IMR-90 (cell line): ENCODE measurements around the gene WFDC10A. TPM values are rescaled to one million over a fixed set of nuclear protein-coding genes. Genes with fewer than 3 reads are reported as not detected.

Experiments used
- ATAC-seq: fragments of 200-7000 bp; cut with Tn5 transposase; 2 replicates; pipeline ENCODE4 v1.9.1; 2020; ENCODE audit warnings: low read depth, mild to moderate bottlenecking, moderate library complexity
- BruUV-seq: library from RNA; stranded (reverse); fragments of 400-500 nt; replicated peaks from 2 replicates; lab custom pipeline; 2021; lab: Mats Ljungman, UMichigan
- CTCF ChIA-PET: fragments of 300-600 bp; formaldehyde crosslinking; extraction: SDS; loops from one replicate; lab custom pipeline; 2021; ENCODE audit warnings: antibody characterized with exemption; lab: Yijun Ruan, JAX
- POLR2A ChIA-PET: fragments of 300-600 bp; sonication (Branson Sonifier 250); formaldehyde crosslinking; loops from one replicate; lab custom pipeline; 2022; ENCODE audit warnings: antibody characterized with exemption; ENCODE audit not compliant: unreplicated experiment; lab: Charles Lee
- DNase-seq: peaks from one replicate; pipeline ENCODE4 v3.0.0; 2013
- H2AFZ ChIP-seq: replicated peaks from 2 replicates; pipeline ENCODE3; 2013; ENCODE audit warnings: low read length, mild to moderate bottlenecking; ENCODE audit not compliant: poor library complexity
- H2AK5ac ChIP-seq: 2 replicates; pipeline ENCODE4 v1.6.1; 2013; ENCODE audit warnings: low read depth, low read length, inconsistent platforms
- H2AK9ac ChIP-seq: replicated peaks from 2 replicates; pipeline ENCODE3; 2013; ENCODE audit warnings: mild to moderate bottlenecking, low read depth, low read length, moderate library complexity; ENCODE audit not compliant: poor library complexity
- H2BK120ac ChIP-seq: 2 replicates; pipeline ENCODE4 v1.6.1; 2013; ENCODE audit warnings: low read depth, low read length, inconsistent platforms
- H2BK15ac ChIP-seq: 3 replicates; pipeline ENCODE4 v1.6.1; 2013; ENCODE audit warnings: low read depth, low read length, inconsistent platforms
- H2BK20ac ChIP-seq: 2 replicates; pipeline ENCODE4 v1.6.1; 2013; ENCODE audit warnings: low read depth, mild to moderate bottlenecking, inconsistent platforms, low read length, moderate library complexity
- H2BK5ac ChIP-seq: 2 replicates; pipeline ENCODE4 v1.6.1; 2013; ENCODE audit warnings: mild to moderate bottlenecking, low read depth, low read length, inconsistent platforms; ENCODE audit not compliant: poor library complexity, severe bottlenecking
- H3K14ac ChIP-seq: replicated peaks from 2 replicates; pipeline ENCODE4 v1.6.1; 2013; ENCODE audit warnings: low read depth, low read length, inconsistent platforms
- H3K18ac ChIP-seq: 2 replicates; pipeline ENCODE4 v1.6.1; 2013; ENCODE audit warnings: low read depth, low read length, control low read depth
- H3K23ac ChIP-seq: 2 replicates; pipeline ENCODE4 v1.6.1; 2013; ENCODE audit warnings: low read depth, low read length, inconsistent platforms
- H3K27ac ChIP-seq: 2 replicates; pipeline ENCODE4 v1.5.1; 2013; ENCODE audit warnings: mild to moderate bottlenecking, control low read depth, low read length; ENCODE audit not compliant: insufficient read depth
- H3K27me3 ChIP-seq: 2 replicates; pipeline ENCODE4 v1.6.1; 2013; ENCODE audit warnings: low read length; ENCODE audit not compliant: control insufficient read depth, insufficient read depth
- H3K36me3 ChIP-seq: 2 replicates; pipeline ENCODE4 v1.6.1; 2013; ENCODE audit warnings: low read length, mixed read lengths; ENCODE audit not compliant: control insufficient read depth, insufficient read depth
- H3K4ac ChIP-seq: 2 replicates; pipeline ENCODE4 v1.6.1; 2013; ENCODE audit warnings: low read depth, low read length, inconsistent platforms
- H3K4me1 ChIP-seq: 2 replicates; pipeline ENCODE4 v1.6.1; 2013; ENCODE audit warnings: low read length, mixed read lengths; ENCODE audit not compliant: control insufficient read depth, insufficient read depth
- H3K4me2 ChIP-seq: 2 replicates; pipeline ENCODE4 v1.6.1; 2013; ENCODE audit warnings: low read depth, mild to moderate bottlenecking, control low read depth, low read length, moderate library complexity
- H3K4me3 ChIP-seq: 2 replicates; pipeline ENCODE4 v1.5.1; 2013; ENCODE audit warnings: low read depth, mild to moderate bottlenecking, control low read depth, low read length, moderate library complexity; ENCODE audit not compliant: insufficient read depth
- H3K56ac ChIP-seq: 2 replicates; pipeline ENCODE4 v1.6.1; 2013; ENCODE audit warnings: low read length, inconsistent platforms; ENCODE audit not compliant: insufficient read depth; ENCODE audit errors: extremely low read depth
- H3K79me1 ChIP-seq, 2 experiments: 2 replicates each; pipeline ENCODE4 v1.6.1; 2013; ENCODE audit warnings: low read length in 2 of 2, inconsistent platforms in 1 of 2, low read depth in 1 of 2
- H3K9ac ChIP-seq: 2 replicates; pipeline ENCODE4 v1.6.1; 2013; ENCODE audit warnings: low read depth, low read length, control low read depth
- H3K9me1 ChIP-seq: 2 replicates; pipeline ENCODE4 v1.6.1; 2013; ENCODE audit warnings: low read length, inconsistent platforms; ENCODE audit not compliant: insufficient read depth
- H3K9me3 ChIP-seq: 2 replicates; pipeline ENCODE4 v1.6.1; 2013; ENCODE audit warnings: low read length; ENCODE audit not compliant: control insufficient read depth, insufficient read depth
- H4K20me1 ChIP-seq: 2 replicates; pipeline ENCODE4 v1.6.1; 2013; ENCODE audit warnings: low read length, inconsistent platforms; ENCODE audit not compliant: insufficient read depth
- H4K5ac ChIP-seq: 2 replicates; pipeline ENCODE4 v1.6.1; 2013; ENCODE audit warnings: mild to moderate bottlenecking, low read depth, low read length, control low read depth
- H4K8ac ChIP-seq, 2 experiments: 2 replicates each; pipeline ENCODE4 v1.6.1; 2013; ENCODE audit warnings: low read depth in 2 of 2, low read length in 2 of 2, control low read depth in 1 of 2, inconsistent platforms in 1 of 2
- H4K91ac ChIP-seq: 2 replicates; pipeline ENCODE4 v1.6.1; 2013; ENCODE audit warnings: low read depth, low read length, inconsistent platforms; ENCODE audit not compliant: insufficient read depth
- CEBPB ChIP-seq: IDR thresholded peaks from 2 replicates; pipeline ENCODE4 v1.6.1; 2012; ENCODE audit warnings: low read depth, low read length, improper control_type of control experiment
- RAD21 ChIP-seq: IDR thresholded peaks from 2 replicates; pipeline ENCODE4 v1.6.1; 2012; ENCODE audit warnings: low read length, improper control_type of control experiment
- WGBS, 2 experiments: methylation state at CpG; one replicate each; pipeline versions ENCODE4 v1.1.5 to v1.1.7; 2013; ENCODE audit warnings: missing lambda C conversion rate in 2 of 2; ENCODE audit not compliant: insufficient read length in 1 of 2; ENCODE audit errors: extremely low coverage in 2 of 2; 5-methylcytosine and 5-hydroxymethylcytosine counted together
- dilution Hi-C: fragments of 300-500 bp; cut with HindIII; formaldehyde crosslinking; loops from one replicate; pipeline ENCODE4 v1.14.3; 2018; ENCODE audit warnings: low sequenced_read_pairs; ENCODE audit not compliant: unreplicated experiment
- in situ Hi-C: fragments of 300-500 bp; cut with MboI; formaldehyde crosslinking; loops from 3 replicates; pipeline ENCODE4 v1.14.3; 2019; ENCODE audit warnings: low sequenced_read_pairs, inconsistent platforms, mixed read lengths
- intact Hi-C: fragments of 100-400 bp; cut with micrococcal nuclease; formaldehyde crosslinking; loops from 2 replicates; pipeline ENCODE4 v1.10.0; 2022
- polyA plus RNA-seq, 3 experiments: library from polyadenylated mRNA; depleted of rRNA; stranded (reverse); fragments of >200 nt; gene quantifications; 2 replicates each; pipeline ENCODE4 v1.2.3, GENCODE V29; 2012; ENCODE audit warnings: low replicate concordance in 1 of 3
- total RNA-seq: library from RNA; depleted of rRNA; stranded (reverse); fragments of >200 nt; gene quantifications from 2 replicates; pipeline ENCODE4 v1.2.3, GENCODE V29; 2012

Gene WFDC10A
- total and polyA plus RNA-seq, 2 of the 4 experiments (the other 2 are of a cell fraction) = not detected

GRCh38 chr20:45617591-45617990, 11.9 kb upstream of the WFDC10A start:
- no peak overlapping the region for H2BK120ac ChIP-seq
- no peaks in the 10 kb centered on the region for H3K27me3 ChIP-seq
- in situ Hi-C loops (no loop called here), dilution Hi-C loops (no loop called here), intact Hi-C loops (no loop called here)
- H2AK9ac ChIP-seq = no peak overlapping the region
- H3K23ac ChIP-seq = no peak overlapping the region
- no peak overlapping the region for H3K14ac ChIP-seq
- no peak overlapping the region for H3K4me2 ChIP-seq
- H3K9me3 ChIP-seq = no peaks in the 10 kb centered on the region
- H3K56ac ChIP-seq = no peak overlapping the region
- no TSS peak for BruUV-seq
- no peak overlapping the region for H3K4me3 ChIP-seq
- H3K9me1 ChIP-seq = no peaks in the 10 kb centered on the region
- H3K36me3 ChIP-seq = no peaks in the 10 kb centered on the region
- ChIA-PET CTCF (no interaction called here), POLR2A (no interaction called here)
- no peaks in the 10 kb centered on the region for H3K4me1 ChIP-seq
- no peak overlapping the region for H4K8ac ChIP-seq
- no peak overlapping the region for H2AK5ac ChIP-seq
- ATAC-seq (no peak), DNase-seq (no peak)
- H2AFZ ChIP-seq = no peak overlapping the region
- no peaks in the 10 kb centered on the region for H3K79me1 ChIP-seq
- H4K5ac ChIP-seq = no peak overlapping the region
- H2BK5ac ChIP-seq = no peak overlapping the region
- no peak overlapping the region for H3K18ac ChIP-seq
- H2BK15ac ChIP-seq = no peak overlapping the region
- no peak overlapping the region for H3K27ac ChIP-seq
- H3K4ac ChIP-seq = no peak overlapping the region
- no peaks in the 10 kb centered on the region for H4K20me1 ChIP-seq
- H3K9ac ChIP-seq = no peak overlapping the region
- H4K91ac ChIP-seq = no peak overlapping the region
- WGBS, 2 experiments = no CpG with 5 or more reads among the region's 2 CpGs
- TF ChIP-seq RAD21 = no peak
- TF ChIP-seq CEBPB = no peak
- no peak overlapping the region for H2BK20ac ChIP-seq
